Neural progenitor cell (in vitro differentiated cells): ENCODE data around the gene ARFGAP1. TPM values are rescaled to one million over a fixed set of nuclear protein-coding genes. Genes with fewer than 3 reads are reported as not detected.
A peak's percentile ranks its signal among the peaks of the same experiment; 100 is the strongest.
"Not testable (repeated sequence)": the region's sequence is repeated elsewhere in the genome, so short reads cannot be mapped to it uniquely, and the experiment has no call there.

Experiments
- DNase-seq: peaks from one replicate; pipeline ENCODE4 v3.0.0-alpha.2; 2016; ENCODE audit warnings: low spot score
- H2AFZ ChIP-seq: fragments of 200-600 bp; sonication (generic); replicated peaks from 2 replicates; pipeline ENCODE4 v1.6.1; 2016; ENCODE audit warnings: antibody characterized with exemption
- H3F3A ChIP-seq: fragments of 200-600 bp; sonication (generic); 2 replicates; pipeline ENCODE4 v1.6.1; 2016; ENCODE audit warnings: antibody characterized with exemption, low read depth
- H3K27ac ChIP-seq: fragments of 200-600 bp; sonication (generic); 2 replicates; pipeline ENCODE4 v1.5.1; 2016; ENCODE audit warnings: mild to moderate bottlenecking
- H3K27me3 ChIP-seq: fragments of 200-600 bp; sonication (generic); 2 replicates; pipeline ENCODE4 v1.6.1; 2016; ENCODE audit warnings: mild to moderate bottlenecking, moderate library complexity
- H3K36me3 ChIP-seq: fragments of 200-600 bp; sonication (generic); 2 replicates; pipeline ENCODE4 v1.5.1; 2016
- H3K4me1 ChIP-seq: fragments of 200-600 bp; sonication (generic); 2 replicates; pipeline ENCODE4 v1.6.1; 2016; ENCODE audit warnings: mixed run types
- H3K4me2 ChIP-seq: fragments of 200-600 bp; sonication (generic); 2 replicates; pipeline ENCODE4 v1.6.1; 2016
- H3K4me3 ChIP-seq: fragments of 200-600 bp; sonication (generic); 2 replicates; pipeline ENCODE4 v1.5.1; 2016
- H3K79me2 ChIP-seq: fragments of 200-600 bp; sonication (generic); 2 replicates; pipeline ENCODE4 v1.6.1; 2016; ENCODE audit warnings: low read depth
- H3K9ac ChIP-seq: fragments of 200-600 bp; sonication (generic); 2 replicates; pipeline ENCODE4 v1.6.1; 2016
- H3K9me3 ChIP-seq: fragments of 200-600 bp; sonication (generic); 2 replicates; pipeline ENCODE4 v1.5.1; 2016; ENCODE audit warnings: low read depth
- H4K20me1 ChIP-seq: fragments of 200-600 bp; sonication (generic); 2 replicates; pipeline ENCODE4 v1.6.1; 2016; ENCODE audit warnings: low read depth
- H3K27ac Mint-ChIP-seq: 3 replicates; pipeline ENCODE4 v1.8.0; 2021; ENCODE audit warnings: mixed read lengths
- H3K27me3 Mint-ChIP-seq: 2 replicates; pipeline ENCODE4 v1.8.0; 2022; ENCODE audit warnings: low read depth, mild to moderate bottlenecking, inconsistent platforms, moderate library complexity, mixed read lengths; ENCODE audit not compliant: insufficient read depth
- H3K36me3 Mint-ChIP-seq: 3 replicates; pipeline ENCODE4 v1.8.0; 2021; ENCODE audit warnings: mixed read lengths
- H3K4me1 Mint-ChIP-seq: 3 replicates; pipeline ENCODE4 v1.8.0; 2021; ENCODE audit warnings: mixed read lengths
- H3K4me3 Mint-ChIP-seq: 3 replicates; pipeline ENCODE4 v1.8.0; 2021; ENCODE audit warnings: mild to moderate bottlenecking, moderate library complexity, mixed read lengths
- H3K9me3 Mint-ChIP-seq: 3 replicates; pipeline ENCODE4 v1.8.0; 2020; ENCODE audit warnings: mixed read lengths
- CTCF ChIP-seq: fragments of 200-600 bp; sonication (generic); IDR thresholded peaks from 2 replicates; pipeline ENCODE4 v1.5.1; 2017; ENCODE audit warnings: antibody characterized with exemption, mild to moderate bottlenecking
- EZH2 ChIP-seq: fragments of 200-600 bp; sonication (generic); IDR thresholded peaks from 2 replicates; pipeline ENCODE4 v1.6.1; 2017; ENCODE audit warnings: antibody characterized with exemption, mild to moderate bottlenecking, moderate library complexity
- EZH2phosphoT487 ChIP-seq: fragments of 200-600 bp; sonication (generic); IDR thresholded peaks from 2 replicates; pipeline ENCODE4 v1.6.1; 2017; ENCODE audit warnings: antibody characterized with exemption
- total RNA-seq: library from RNA; depleted of rRNA; stranded (reverse); fragments of >200 nt; gene quantifications from 2 replicates; pipeline ENCODE4 v1.2.3, GENCODE V29; 2015; ENCODE audit warnings: low replicate concordance

ARFGAP1 gene
- total RNA-seq, 1 donor from 2014 or later, result 43.7 TPM

- Histone ChIP-seq H2AFZ (no peak overlapping the region), H3K9ac (no peak overlapping the region), H3K9me3 (no peaks in the 10 kb centered on the region), H3F3A (peaks cover 23% of the 10 kb centered on the region), H3K4me3 (no peak overlapping the region), H3K4me2 (no peak overlapping the region), H4K20me1 (peaks cover 15% of the 10 kb centered on the region), H3K36me3 (no peaks in the 10 kb centered on the region), H3K27ac (no peak overlapping the region), H3K4me1 (peaks cover 23% of the 10 kb centered on the region), H3K27me3 (peaks cover 12% of the 10 kb centered on the region), H3K79me2 (no peaks in the 10 kb centered on the region)
- H3K4me3 Mint-ChIP-seq, result peak overlapping the region; percentile 57
- H3K27ac Mint-ChIP-seq, result peak overlapping the region; percentile 63
- DNase-seq, result no peak
- peaks cover 4% of the 10 kb centered on the region for H3K36me3 Mint-ChIP-seq
- TF ChIP-seq EZH2phosphoT487 (no peak), CTCF (no peak), EZH2 (no peak)
- peaks cover 43% of the 10 kb centered on the region for H3K4me1 Mint-ChIP-seq
- peaks cover 11% of the 10 kb centered on the region for H3K27me3 Mint-ChIP-seq
- peaks cover 4% of the 10 kb centered on the region for H3K9me3 Mint-ChIP-seq
Measured at GRCh38 chr20:63248835-63249591, 23.6 kb upstream of the ARFGAP1 start.

- no peaks in the 10 kb centered on the region for H3K9me3 ChIP-seq
- TF ChIP-seq CTCF (no peak), EZH2 (no peak), EZH2phosphoT487 (no peak)
- H3K4me1 ChIP-seq, result peaks cover 26% of the 10 kb centered on the region
- no peak for DNase-seq
- H3K4me3 ChIP-seq, result no peak overlapping the region
- no peaks in the 10 kb centered on the region for H3K36me3 ChIP-seq
- no peak overlapping the region for H3K4me2 ChIP-seq
- no peak overlapping the region for H2AFZ ChIP-seq
- H3K27ac ChIP-seq, result no peak overlapping the region
- H3K4me3 Mint-ChIP-seq, result peak overlapping the region; percentile 12
- peaks cover 32% of the 10 kb centered on the region for H3F3A ChIP-seq
- H3K27ac Mint-ChIP-seq, result no peak overlapping the region
- peaks cover 15% of the 10 kb centered on the region for H4K20me1 ChIP-seq
- H3K27me3 ChIP-seq, result peaks cover 21% of the 10 kb centered on the region
- H3K79me2 ChIP-seq, result no peaks in the 10 kb centered on the region
- H3K4me1 Mint-ChIP-seq, result peaks cover 45% of the 10 kb centered on the region
- peaks cover 4% of the 10 kb centered on the region for H3K9me3 Mint-ChIP-seq
- peaks cover 4% of the 10 kb centered on the region for H3K36me3 Mint-ChIP-seq
- no peak overlapping the region for H3K9ac ChIP-seq
- H3K27me3 Mint-ChIP-seq, result peaks cover 13% of the 10 kb centered on the region
Measured at GRCh38 chr20:63249891-63250290, 22.7 kb upstream of the ARFGAP1 start.

GRCh38 chr20:63251350-63251749 lies 21.3 kb upstream of the ARFGAP1 start:
- H3K4me2 ChIP-seq, DNase-seq, H2AFZ ChIP-seq, H3K9ac ChIP-seq, H3K9me3 ChIP-seq, H3K79me2 ChIP-seq, H3K4me3 ChIP-seq, H3K36me3 ChIP-seq, H3K9me3 Mint-ChIP-seq, H3K36me3 Mint-ChIP-seq, H3K27ac ChIP-seq: not testable (repeated sequence)
- Mint-ChIP-seq H3K4me1 (peaks cover 52% of the 10 kb centered on the region), H3K4me3 (peak overlapping the region; percentile 61), H3K27ac (peak overlapping the region; percentile 73), H3K27me3 (peaks cover 13% of the 10 kb centered on the region)
- H3F3A ChIP-seq, result peaks cover 43% of the 10 kb centered on the region
- TF ChIP-seq CTCF, result peak; percentile 39
- H4K20me1 ChIP-seq, result peaks cover 15% of the 10 kb centered on the region
- peaks cover 33% of the 10 kb centered on the region for H3K4me1 ChIP-seq
- peaks cover 26% of the 10 kb centered on the region for H3K27me3 ChIP-seq
